B cell (primary cell): ENCODE measurements around the gene FFAR3.

ENCODE experiments used
- CTCF ChIP-seq: fragments of 200-600 bp; IDR thresholded peaks from one replicate; pipeline ENCODE4 v1.8.0; 2022; ENCODE audit warnings: antibody characterized with exemption, mild to moderate bottlenecking
- EZH2 ChIP-seq: IDR thresholded peaks from 2 replicates; pipeline ENCODE4 v1.6.1; 2012; ENCODE audit warnings: borderline replicate concordance, low read depth, mild to moderate bottlenecking, moderate library complexity, low read length; ENCODE audit not compliant: insufficient read depth, poor library complexity, severe bottlenecking

- TF ChIP-seq CTCF (no peak), EZH2 (no peak)
Observed at GRCh38 chr19:35373492-35373891, 15.2 kb downstream of the FFAR3 start.
